ENCODE measurements around the gene COLQ.

COLQ gene

GRCh38 chr3:15477951-15478639, 43.4 kb downstream of the COLQ start:
- ATAC-seq = no peak
- TF ChIP-seq RARB (CRISPR knock-in tag; IDR thresholded peaks at IDR 0.05) (no peak), ZFP3 (CRISPR knock-in tag; IDR thresholded peaks at IDR 0.05) (no peak), ZNF8 (CRISPR knock-in tag; IDR thresholded peaks at IDR 0.05) (no peak), CSDC2 (CRISPR knock-in tag; IDR thresholded peaks at IDR 0.05) (no peak), ZC3H10 (CRISPR knock-in tag; IDR thresholded peaks at IDR 0.05) (no peak), TCF4 (CRISPR knock-in tag; IDR thresholded peaks at IDR 0.05; ENCODE audit: borderline replicate concordance) (no peak), ZNF565 (CRISPR knock-in tag; conservative IDR thresholded peaks at IDR 0.05; ENCODE audit: low read depth) (no peak)

GRCh38 chr3:15476378-15476777, 45.1 kb downstream of the COLQ start:
- TF ChIP-seq RARB (CRISPR knock-in tag; IDR thresholded peaks at IDR 0.05) (no peak), TSHZ2 (CRISPR knock-in tag; IDR thresholded peaks at IDR 0.05) (no peak), PATZ1 (CRISPR knock-in tag; IDR thresholded peaks at IDR 0.05; ENCODE audit: borderline replicate concordance) (no peak), BACH2 (CRISPR knock-in tag; IDR thresholded peaks at IDR 0.05; ENCODE audit: borderline replicate concordance) (no peak), ZNF70 (CRISPR knock-in tag; IDR thresholded peaks at IDR 0.05) (no peak), ZFP30 (CRISPR knock-in tag; IDR thresholded peaks at IDR 0.05) (no peak), SNAI2 (CRISPR knock-in tag; IDR thresholded peaks at IDR 0.05) (no peak), ZFP3 (CRISPR knock-in tag; IDR thresholded peaks at IDR 0.05) (no peak), ZNF8 (CRISPR knock-in tag; IDR thresholded peaks at IDR 0.05) (no peak), TOX (CRISPR knock-in tag; IDR thresholded peaks at IDR 0.05; ENCODE audit: borderline replicate concordance) (no peak), ZNF565 (CRISPR knock-in tag; conservative IDR thresholded peaks at IDR 0.05; ENCODE audit: low read depth) (no peak), CREB5 (CRISPR knock-in tag; IDR thresholded peaks at IDR 0.05; ENCODE audit: low read depth) (no peak), GLIS3 (CRISPR knock-in tag; IDR thresholded peaks at IDR 0.05) (no peak), CSRNP3 (CRISPR knock-in tag; IDR thresholded peaks at IDR 0.05) (no peak)
- ATAC-seq = no peak

GRCh38 chr3:15475161-15475560, 46.3 kb downstream of the COLQ start:
- no peak for ATAC-seq
- TF ChIP-seq TCF4 (CRISPR knock-in tag; IDR thresholded peaks at IDR 0.05; ENCODE audit: borderline replicate concordance) (no peak), PATZ1 (CRISPR knock-in tag; IDR thresholded peaks at IDR 0.05; ENCODE audit: borderline replicate concordance) (no peak), TOX (CRISPR knock-in tag; IDR thresholded peaks at IDR 0.05; ENCODE audit: borderline replicate concordance) (no peak), POU6F1 (CRISPR knock-in tag; IDR thresholded peaks at IDR 0.05; ENCODE audit: borderline replicate concordance, low read depth) (no peak)
